ENCODE results near the gene NTF3.

The NTF3 gene

DNA sequence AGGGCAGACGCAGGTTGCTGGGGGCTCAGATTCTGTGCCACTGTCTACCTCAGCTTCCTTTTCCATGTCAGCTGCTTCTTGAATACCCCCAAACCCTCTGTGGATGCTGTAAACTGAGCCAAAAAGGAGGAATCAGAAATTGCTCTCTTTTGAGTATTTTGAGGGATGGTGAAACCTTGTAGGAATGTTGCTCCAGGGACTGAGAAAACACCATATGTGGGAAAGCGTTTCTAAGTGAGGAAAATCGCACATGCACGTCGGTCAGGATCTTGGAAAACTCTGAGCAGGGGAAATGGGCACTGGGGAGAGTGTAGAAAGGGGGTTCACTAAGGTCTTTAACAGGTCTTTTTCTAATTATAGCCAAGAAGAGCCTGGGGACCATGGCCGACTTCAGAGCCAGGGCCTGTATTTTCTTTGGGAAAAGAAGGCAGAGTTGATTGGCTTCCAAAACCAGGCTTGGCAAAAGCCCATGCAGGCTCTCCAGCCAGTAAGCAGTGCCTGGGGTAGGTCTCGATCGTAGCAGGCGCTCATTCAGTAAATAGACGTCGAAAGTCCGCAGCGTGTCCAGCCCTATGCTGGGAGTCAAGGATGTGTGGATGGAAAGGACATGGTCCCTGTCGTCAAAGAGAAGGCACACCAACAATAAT, 58.0 kb downstream of the NTF3 start:
- no peak for FAIRE-seq

DNA sequence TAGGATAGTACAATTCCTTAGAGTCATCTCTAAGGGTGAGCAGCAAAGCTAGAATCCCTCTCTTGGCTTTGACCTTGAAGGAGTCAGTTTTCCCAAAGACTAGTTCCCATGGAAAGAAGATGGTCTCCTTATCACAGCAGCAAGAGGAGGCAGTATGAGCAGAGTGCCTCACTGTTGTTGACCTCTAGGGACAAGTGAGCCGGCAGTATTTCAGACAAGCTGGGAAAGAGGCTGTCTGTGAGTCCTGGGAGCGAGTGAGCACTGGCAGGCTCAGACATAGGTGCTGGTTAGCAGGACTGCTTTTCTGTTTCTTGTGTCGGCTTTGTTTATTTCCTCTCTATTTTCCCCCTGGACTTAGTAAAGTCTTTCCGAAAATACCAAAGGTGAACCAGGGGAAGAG, 60.7 kb downstream of the NTF3 start:
- no peak for FAIRE-seq

DNA sequence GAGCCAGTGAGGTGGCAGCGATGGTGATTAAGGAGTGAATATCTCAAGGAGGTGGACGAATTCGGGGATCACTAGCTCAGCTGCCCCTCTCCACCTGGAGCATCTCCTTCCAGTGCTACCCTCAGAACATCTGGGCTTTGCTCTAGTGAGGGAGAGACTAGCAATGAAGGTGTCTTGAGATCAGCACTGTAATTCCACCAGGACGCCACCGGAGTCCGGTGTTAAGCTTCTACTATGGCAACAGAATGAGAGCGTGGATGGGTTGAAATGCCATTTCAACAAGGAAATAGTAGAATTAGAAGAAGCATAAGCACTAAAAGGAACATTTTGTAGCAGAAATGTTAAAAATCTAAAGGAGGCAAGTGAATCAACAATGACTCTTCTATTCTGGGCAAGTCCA, 61.1 kb downstream of the NTF3 start:
- no peak for FAIRE-seq

DNA sequence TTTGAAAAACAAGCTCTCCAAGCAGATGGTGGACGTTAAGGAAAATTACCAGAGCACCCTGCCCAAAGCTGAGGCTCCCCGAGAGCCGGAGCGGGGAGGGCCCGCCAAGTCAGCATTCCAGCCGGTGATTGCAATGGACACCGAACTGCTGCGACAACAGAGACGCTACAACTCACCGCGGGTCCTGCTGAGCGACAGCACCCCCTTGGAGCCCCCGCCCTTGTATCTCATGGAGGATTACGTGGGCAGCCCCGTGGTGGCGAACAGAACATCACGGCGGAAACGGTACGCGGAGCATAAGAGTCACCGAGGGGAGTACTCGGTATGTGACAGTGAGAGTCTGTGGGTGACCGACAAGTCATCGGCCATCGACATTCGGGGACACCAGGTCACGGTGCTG, 62.4 kb downstream of the NTF3 start:
- FAIRE-seq: no peak

DNA sequence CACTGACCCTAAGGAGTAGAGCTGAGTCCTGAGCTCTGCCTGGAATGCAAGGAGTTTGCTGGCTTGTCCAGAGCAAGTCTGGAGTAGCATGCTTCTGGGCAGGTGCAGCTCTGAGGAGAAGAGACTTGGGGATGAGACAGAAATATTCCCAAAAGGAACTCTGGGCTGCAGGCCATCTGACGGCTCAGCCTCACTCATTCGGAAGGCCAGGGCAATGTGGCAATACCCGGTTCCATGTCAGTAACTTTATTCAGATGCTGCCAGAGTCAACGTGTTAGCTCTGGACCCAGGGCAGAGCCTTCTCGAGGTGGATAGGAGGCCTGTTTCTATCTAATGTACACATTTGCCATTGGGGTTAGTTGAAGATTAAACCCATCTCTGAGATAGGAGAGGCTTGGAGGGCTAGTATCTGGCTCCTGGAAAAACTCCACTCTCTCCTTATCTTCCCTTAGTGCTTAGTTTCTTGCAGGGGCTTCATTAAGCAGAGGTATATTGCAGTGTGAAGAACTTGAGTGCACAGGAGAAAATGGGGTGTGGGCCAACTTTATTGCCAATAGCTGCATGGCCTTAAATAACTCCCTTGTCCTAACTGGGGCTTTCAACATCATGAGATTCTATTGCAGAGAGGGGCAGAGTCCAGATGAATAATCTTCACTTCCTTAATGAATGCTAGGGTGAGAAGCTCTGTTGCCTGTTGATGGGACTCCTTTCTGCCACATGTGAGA, 65.6 kb downstream of the NTF3 start:
- FAIRE-seq: no peak

DNA sequence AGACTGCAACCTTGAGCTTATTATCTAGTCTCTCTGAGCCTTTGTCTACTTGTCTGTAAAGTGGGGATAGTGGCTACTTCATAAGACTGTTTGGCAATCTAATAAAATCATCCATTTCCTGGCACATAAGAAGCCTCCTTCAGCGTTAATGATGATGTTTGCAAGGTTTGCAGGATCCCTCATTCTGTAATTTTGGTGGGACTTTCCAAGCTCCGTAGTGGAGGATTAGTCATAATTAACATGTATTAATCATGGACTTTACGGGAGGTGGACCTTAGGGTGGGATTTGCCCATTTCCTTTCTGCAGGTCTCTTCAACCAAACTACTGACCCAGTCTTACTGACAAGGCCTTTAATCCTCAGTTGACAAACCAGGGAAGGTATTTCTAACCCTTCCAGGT, 66.2 kb downstream of the NTF3 start:
- FAIRE-seq: no peak

DNA sequence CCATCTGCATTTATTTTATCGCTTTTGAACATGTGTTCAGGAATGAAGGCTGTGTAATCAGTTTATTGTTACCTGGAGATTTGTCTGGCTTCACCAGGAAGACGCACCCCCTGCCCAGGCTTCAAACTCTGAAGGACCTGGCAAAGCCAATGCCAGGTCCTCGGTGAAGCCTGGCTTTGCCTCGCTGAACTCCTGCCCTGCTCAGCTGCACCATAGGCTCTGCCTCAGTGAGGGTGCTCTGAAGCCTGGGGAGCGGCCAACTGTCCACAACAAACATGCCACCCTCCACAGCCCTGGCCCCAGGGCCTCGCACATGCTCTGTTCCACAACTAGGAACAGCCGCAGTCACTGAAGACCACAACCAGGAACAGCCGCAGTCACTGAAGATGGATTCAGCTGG, 66.9 kb downstream of the NTF3 start:
- FAIRE-seq: no peak

DNA sequence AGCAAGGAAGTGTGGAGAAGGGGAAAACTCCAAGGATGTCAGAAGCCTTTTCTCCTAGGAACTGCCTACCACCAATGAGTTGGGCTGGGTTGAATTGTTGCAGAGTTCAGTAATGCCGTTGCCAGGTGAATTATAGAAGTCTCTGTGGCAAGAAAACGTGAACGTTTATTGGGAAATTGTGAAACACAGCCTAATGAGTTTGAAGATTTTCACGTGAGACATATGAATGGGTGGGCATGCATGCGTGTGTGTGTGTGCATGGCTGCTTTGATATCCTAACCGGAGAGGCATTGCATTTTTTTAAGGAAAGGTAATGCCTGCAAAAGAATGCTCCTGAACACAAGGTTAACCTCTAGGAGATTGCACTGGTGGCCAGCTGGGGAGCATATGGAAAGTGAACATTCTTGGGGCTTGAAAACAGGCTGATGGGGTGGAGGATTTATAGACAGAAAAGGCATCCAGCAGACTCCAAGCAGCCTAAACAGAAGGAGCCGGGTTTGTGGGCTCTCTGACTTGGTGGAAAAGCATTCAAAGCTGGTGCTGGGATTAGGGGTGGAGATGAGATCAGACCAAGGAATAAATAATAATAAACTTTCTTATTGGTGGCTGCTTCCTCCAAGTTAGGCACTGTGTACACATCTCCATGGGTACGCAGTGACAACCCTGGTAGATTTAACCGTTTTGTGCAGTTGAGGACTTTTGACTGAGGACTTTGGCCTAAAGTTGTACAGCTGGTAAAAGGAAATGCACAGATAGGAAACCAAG, 67.8 kb downstream of the NTF3 start:
- FAIRE-seq: no peak

DNA sequence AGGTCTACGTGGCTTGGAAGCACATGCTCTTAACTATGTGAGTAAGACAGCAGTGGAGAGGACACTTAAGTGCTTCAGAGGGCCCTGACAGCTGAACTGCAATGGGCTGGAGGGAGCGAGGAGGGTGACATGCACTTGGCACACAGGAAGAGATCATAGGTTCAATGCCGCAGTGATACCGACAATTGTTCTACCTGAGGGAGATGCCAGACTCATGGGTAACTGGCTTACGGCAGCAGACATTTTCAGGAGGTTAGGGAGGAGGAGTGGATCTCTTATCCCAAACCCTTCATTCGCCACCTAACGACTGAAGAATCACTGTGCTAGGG, 68.4 kb downstream of the NTF3 start:
- FAIRE-seq: no peak

DNA sequence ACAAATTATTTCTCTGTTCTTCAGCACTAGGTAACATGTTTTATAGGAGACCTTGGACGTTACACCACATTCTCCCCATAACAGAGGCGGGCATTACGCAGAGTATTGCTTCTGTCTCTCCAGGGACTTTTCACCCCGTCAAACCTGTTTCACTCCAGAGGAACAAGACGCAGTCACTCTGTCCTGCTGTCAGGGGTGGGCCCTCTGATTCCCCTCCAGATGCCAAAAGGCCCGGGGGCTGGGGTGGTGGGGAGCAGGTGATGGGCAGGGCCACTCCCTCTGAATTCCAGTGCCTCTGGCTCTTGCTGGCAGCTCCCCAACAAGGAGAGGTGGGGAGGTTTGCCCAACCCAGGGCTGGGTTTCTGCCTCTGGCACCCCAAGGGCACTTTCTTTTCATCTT, 71.9 kb downstream of the NTF3 start:
- FAIRE-seq: no peak

DNA sequence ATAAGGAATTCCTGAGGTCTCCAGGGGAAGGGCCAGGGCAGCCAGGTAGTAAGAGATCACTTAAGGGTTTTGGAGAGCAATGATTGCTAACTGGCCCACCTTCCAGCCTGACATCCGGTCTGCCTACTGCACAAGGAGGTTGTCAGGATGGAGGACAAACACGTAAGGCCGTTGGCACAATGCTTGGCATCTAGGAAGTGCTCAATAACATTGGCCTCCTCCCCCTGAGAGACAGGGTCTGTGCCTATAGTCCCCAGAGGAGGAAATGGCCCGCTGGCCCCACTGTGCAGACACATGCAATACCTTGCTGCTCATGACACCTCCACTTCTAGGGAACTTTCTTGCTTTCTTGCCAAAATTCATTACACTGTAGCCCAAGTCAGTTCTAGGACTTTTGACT, 73.2 kb downstream of the NTF3 start:
- no peak for FAIRE-seq

DNA sequence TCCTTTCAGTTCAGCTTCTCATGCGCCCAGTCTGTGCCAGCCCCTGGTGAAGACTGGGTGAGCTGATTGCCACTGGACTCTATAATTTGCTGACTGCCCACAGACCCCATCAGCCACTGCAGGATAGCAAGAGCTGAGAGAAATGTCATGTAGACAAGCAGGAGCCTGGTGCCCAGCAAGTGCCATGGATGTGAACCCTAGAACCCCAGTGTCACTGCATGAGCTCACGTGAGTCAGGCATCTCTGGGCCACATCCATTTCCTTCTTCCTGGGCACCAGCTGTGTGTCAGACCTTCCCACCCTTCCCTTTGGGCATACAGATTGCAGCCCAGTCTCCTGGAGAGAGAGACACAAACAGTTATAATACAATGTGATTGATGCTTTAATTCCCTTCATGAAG, 73.8 kb downstream of the NTF3 start:
- FAIRE-seq: no peak

DNA sequence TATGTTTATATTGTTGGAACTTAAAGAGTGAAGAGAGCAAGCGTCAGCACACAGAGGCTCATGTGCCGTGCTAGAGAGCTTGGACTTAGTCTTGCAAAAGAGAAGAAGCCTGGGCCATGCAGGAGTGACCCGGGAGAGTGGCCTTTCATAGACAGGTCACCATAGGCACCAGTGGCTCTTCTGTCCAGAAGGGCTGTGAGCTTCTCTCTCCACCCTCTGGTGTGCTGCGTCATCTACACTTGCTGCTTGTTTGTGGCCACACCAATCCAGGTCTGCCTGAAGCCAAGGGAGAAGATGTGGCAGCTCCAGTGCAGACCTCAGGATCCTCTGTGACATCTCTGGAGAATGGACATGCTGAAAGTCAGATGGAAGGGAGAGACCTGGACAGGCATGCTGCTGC, 74.4 kb downstream of the NTF3 start:
- no peak for FAIRE-seq

DNA sequence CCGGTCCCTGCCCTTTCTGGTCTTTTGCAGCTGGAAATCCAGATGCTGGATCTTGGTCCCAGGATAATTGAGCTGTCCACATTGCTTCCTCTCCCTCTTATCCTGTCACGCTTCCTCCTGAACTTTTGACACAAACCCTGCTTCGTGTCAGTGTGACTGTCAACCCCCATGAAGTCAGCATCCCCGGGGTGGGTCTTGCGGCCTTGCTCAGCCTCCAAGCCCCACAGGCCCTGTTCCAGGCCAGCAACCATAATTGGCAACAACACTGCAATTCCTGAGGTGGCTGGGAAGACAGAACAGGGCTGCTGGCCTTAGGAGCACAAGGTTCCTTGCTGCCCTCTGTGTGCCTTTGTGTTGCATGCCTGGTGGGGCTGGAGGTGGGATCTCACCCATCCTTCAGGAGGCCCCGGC, 74.9 kb downstream of the NTF3 start:
- no peak for FAIRE-seq

DNA sequence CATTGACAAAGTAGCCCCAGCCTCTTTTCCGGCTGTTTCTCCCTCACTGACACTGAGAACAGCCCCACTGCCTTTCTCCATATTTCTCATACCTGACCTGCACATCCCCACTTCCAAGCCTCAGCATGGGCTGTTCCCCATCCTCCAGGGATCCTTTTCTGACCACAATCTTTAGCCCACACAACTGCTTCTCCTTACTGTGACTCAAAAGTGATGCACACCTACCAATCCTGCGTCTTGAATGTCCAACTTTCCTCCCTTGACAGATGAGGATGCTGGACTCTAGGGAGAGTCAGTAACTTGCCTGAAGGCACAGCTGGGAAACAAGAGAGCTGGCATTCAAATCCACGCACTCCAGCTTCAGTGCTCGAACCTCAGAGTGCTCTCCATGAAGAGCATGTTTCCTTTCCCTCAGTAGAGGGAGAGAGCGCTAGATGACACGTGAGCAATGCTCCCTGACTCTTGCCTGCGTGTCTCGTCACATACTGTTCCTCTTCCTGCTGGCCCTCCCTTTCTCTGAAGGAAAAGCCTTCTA, 75.6 kb downstream of the NTF3 start:
- FAIRE-seq: no peak

DNA sequence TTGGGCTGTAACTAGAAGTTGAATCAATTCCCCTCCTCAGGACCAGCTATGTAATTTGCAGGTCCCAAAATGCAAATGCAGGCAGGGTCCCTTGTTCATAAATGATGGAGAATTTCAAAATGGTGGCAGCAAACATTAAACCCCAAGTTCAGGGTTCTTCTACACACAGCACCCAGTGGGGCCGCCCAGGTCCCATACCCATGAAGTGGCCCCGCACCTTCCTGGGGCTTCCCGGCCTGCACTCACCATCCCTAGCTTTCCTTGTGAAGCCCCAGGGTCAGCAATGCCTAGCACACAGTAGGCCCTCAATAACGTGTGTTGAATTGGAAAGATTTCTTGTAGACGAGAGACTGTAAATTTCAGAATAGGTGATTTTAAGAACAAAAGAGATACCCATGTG, 76.0 kb downstream of the NTF3 start:
- FAIRE-seq: no peak

DNA sequence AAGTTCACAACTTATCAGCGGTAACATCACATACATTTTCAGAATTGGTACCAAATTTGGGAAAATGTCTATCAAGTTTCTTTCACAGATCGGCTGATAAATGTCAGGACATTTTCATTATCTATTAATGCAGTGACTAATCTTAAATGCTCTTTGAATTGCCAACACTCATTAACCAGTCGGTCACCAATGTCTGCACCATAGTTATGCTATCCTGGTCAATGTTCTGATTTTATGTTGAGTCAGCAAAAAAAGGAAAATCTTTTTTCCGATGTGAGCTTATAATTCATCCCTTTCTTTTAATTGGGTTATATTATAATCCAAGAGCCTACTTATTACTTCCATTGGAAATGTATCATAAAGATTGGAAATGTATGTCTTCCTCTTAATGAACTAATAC, 77.2 kb downstream of the NTF3 start:
- no peak for FAIRE-seq

DNA sequence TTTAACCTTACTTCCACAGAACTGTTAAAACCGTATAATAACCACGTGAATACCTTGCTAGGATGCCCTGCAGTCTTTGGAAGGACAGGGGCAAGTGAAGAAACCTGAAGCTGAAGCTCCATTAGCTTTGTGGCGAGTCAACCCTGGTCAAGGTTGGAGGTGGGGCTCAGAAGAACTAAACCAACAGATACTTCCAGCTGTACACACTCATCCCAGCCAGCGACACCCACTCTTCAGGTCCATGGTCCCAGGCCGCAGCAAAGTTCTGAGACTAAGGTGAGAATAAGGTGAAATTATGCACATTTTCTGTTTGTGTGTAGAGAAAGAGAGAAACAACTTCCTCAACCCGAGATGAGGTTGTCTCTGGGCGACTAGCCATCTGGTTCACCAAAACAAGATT, 77.6 kb downstream of the NTF3 start:
- no peak for FAIRE-seq

DNA sequence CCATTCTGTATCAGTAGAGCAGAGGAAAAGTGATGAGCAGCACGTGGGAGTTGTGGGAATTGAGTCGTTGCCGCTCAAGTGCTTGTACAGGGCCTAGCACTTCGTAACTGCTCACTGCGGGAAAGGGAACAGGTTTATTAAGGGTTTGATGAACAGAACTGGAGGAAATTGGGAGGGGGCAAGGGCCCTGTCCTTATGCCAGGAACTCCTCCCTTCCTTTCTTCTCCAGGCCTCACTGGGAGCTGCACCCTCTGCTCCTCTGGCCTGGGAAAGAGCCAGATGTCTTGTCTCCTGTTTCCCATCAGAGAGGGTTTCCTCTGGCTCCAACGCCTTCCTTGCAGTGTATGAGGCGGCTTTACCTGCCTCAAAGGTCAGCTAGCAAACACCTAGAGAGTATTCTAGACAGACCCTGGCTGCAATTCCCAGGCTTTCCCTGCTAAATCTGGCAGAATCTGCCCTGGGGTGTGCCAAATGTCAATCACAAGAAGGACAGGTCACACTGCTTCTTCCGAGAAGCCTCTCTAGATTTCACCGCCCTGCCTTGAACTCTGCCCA, 78.4 kb downstream of the NTF3 start:
- FAIRE-seq: no peak

DNA sequence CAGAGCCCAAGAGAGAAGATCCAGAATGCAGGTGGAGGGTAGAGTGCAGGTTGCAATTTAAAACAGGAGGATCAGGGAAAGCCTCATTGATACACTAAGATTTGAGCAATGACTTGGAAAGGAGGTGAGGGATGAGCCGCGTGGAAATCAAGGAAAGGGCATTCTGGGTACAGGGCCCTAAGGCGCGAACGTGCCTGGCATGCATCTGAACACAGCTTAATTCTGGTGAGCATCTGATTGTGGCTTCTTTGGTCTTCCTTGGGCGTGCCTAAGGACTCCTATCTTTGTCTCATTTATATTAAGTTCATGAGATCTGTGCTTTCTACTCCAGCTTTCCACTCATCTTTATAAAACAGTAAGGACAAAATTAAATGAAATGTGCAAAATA, 79.3 kb downstream of the NTF3 start:
- no peak for FAIRE-seq

DNA sequence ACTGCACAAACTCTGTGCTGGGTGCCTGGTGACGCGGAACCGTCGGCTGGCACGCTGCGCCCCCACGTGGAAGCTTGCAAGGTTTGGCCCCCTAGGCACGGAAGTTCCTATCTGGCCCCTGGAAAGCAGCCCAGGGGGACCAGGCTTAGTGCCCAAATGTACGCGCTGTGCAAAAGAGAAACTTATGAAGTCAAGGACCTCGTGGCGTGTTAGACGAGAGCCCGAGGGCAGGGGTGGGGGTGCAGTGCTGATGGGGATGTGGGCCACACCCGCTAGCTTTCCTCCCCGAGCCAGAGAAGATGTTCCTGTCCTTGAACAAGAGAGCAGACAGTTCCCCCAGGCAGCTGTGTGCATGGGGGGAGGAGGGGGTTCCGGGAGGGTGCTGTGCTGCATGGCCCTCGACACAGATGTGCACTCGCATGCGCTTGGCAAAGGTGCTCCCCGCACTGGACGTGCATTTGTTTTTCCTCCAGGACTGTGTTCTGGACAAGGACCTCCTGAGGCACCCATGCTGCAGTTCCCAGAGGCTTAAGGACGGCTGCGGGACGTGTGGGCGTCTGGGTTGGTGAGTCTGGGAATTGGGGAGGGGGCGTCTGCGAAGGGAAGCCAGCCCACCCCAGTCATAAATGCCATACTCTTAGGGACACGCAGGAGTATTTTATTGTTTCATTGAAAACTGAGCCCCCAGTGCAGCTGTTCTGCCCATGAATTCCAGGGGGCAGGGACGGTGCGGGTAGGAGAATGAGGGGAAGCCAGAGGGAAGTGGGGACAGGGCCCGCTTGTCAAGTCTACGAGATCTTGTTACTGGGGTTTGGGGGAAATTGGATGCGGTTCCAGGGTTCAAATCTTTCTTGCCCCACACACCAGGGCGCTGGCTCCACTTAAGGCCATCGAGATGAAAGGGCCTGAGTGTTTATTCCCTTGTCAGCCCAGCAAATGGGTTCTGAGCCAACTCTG, 80.0 kb downstream of the NTF3 start:
- FAIRE-seq: no peak

DNA sequence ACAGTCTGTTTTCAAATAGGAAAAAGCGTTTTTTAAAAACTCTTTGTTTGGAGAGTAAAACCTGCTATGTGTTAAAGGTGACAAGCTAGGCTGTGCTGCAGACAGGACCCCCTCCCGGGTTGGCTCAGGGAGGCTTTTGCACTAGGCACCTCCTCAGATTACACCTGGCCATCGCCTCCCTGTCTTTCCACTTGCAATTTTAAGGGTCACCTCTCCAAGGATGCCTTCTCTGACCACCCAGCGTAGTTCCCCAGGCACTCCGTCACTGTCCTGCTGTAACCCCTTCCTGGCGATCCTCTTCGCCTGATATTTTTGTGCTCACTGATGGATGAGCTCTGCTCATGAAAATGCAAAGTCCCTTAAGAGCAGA, 80.7 kb downstream of the NTF3 start:
- FAIRE-seq: no peak

DNA sequence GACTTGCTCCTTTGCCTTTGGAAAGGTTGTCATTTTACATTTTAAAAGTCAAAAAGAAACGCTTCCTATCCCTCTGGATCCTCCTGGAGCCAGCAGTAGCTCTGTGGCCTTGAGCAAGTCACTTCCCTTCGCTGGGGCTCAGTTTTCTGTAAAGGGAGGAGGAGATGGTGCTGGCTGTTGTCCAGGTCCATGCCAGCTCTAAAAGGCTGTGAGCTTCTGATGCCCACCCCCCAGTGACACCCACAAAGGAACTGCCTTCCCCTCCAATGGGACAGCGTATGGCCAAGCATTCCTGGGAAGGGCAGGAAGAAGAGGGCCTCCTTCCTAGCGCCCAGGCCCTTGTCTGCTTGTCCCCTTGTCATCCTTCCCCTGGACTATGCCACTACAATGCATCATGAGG, 81.5 kb downstream of the NTF3 start:
- FAIRE-seq: no peak

All from A204.1 (cell line).